MM.1S (cell line): ENCODE results near the gene GAREM2.

Experiments used
- DNase-seq: peaks from one replicate; pipeline ENCODE4 v3.0.0-alpha.2; 2015
- H2AFZ ChIP-seq: fragments of 300-600 bp; sonication (generic); 2 replicates; pipeline ENCODE4 v1.6.0; 2016; ENCODE audit warnings: antibody characterized with exemption, low read length
- H3F3A ChIP-seq: fragments of 300-600 bp; sonication (generic); 2 replicates; pipeline ENCODE4 v1.6.1; 2016; ENCODE audit warnings: mild to moderate bottlenecking, antibody characterized with exemption, low read length, moderate library complexity, mixed read lengths; ENCODE audit not compliant: insufficient read depth
- H3K27ac ChIP-seq: fragments of 300-600 bp; sonication (generic); 2 replicates; pipeline ENCODE4 v1.5.1; 2016; ENCODE audit warnings: mild to moderate bottlenecking, low read length
- H3K27me3 ChIP-seq: fragments of 300-600 bp; sonication (generic); replicated peaks from 2 replicates; pipeline ENCODE4 v1.6.0; 2016; ENCODE audit warnings: low read length; ENCODE audit not compliant: insufficient read depth
- H3K36me3 ChIP-seq: fragments of 300-600 bp; sonication (generic); replicated peaks from 2 replicates; pipeline ENCODE4 v1.6.1; 2016; ENCODE audit warnings: mild to moderate bottlenecking, low read length, mixed read lengths; ENCODE audit not compliant: insufficient read depth
- H3K4me1 ChIP-seq: fragments of 300-600 bp; sonication (generic); 2 replicates; pipeline ENCODE4 v1.6.1; 2016; ENCODE audit warnings: low read length, mixed read lengths
- H3K4me2 ChIP-seq: fragments of 300-600 bp; sonication (generic); 2 replicates; pipeline ENCODE4 v1.6.0; 2016; ENCODE audit warnings: low read depth, low read length
- H3K4me3 ChIP-seq: fragments of 300-600 bp; sonication (generic); 2 replicates; pipeline ENCODE4 v1.5.1; 2016; ENCODE audit warnings: low read length, mixed read lengths
- H3K79me2 ChIP-seq: fragments of 300-600 bp; sonication (generic); 2 replicates; pipeline ENCODE4 v1.6.1; 2016; ENCODE audit warnings: mixed run types, low read length, mixed read lengths
- H3K9ac ChIP-seq: fragments of 300-600 bp; sonication (generic); 2 replicates; pipeline ENCODE4 v1.6.1; 2016; ENCODE audit warnings: low read length, mixed read lengths
- H3K9me2 ChIP-seq: fragments of 300-600 bp; sonication (generic); replicated peaks from 2 replicates; pipeline ENCODE4 v1.6.1; 2016; ENCODE audit warnings: mild to moderate bottlenecking, low read length, mixed read lengths; ENCODE audit not compliant: insufficient read depth
- H3K9me3 ChIP-seq: fragments of 300-600 bp; sonication (generic); replicated peaks from 2 replicates; pipeline ENCODE4 v1.6.1; 2016; ENCODE audit warnings: mild to moderate bottlenecking, low read length, mixed read lengths; ENCODE audit not compliant: insufficient read depth
- H4K20me1 ChIP-seq: fragments of 300-600 bp; sonication (generic); 2 replicates; pipeline ENCODE4 v1.6.1; 2016; ENCODE audit warnings: mild to moderate bottlenecking, low read length, moderate library complexity, mixed read lengths; ENCODE audit not compliant: insufficient read depth
- EZH2 ChIP-seq: fragments of 300-600 bp; sonication (generic); optimal IDR thresholded peaks from 2 replicates; pipeline ENCODE3; 2017; ENCODE audit warnings: low read depth, mild to moderate bottlenecking, antibody characterized with exemption, low read length, mixed read lengths
- EZH2phosphoT487 ChIP-seq: fragments of 300-600 bp; sonication (generic); IDR thresholded peaks from 2 replicates; pipeline ENCODE4 v1.6.1; 2018; ENCODE audit warnings: antibody characterized with exemption, low read length
- TF ChIP-seq, protein P1 (sequence below): fragments of 300-600 bp; sonication (generic); IDR thresholded peaks from 2 replicates; pipeline ENCODE4 v1.5.1; 2016; ENCODE audit warnings: antibody characterized with exemption, low read length, mixed read lengths

Gene GAREM2

DNA sequence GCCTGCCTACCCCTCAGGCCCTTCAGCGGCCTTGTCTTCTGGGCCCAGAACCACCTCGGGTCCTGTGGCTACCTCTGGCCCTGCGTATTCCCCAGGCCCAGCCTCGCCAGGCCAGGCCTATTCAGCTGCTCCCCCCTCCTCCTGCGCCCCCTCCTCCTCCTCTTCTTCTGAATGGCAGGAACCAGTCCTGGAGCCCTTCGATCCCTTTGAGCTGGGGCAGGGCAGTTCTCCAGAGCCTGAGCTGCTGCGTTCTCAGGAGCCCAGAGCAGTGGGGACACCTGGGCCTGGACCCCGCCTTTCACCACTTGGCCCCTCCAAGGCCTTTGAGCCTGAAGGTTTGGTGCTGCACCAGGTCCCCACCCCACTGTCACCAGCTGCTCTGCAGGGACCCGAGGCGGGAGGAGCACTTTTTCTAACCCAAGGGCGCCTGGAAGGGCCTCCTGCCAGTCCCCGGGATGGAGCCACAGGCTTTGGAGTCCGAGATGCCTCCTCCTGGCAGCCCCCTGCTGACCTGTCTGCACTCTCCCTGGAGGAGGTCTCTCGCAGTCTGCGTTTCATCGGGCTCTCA lies 14.7 kb downstream of the GAREM2 start:
- H4K20me1 ChIP-seq, result no peaks in the 10 kb centered on the region
- no peak overlapping the region for H3K27ac ChIP-seq
- no peak overlapping the region for H3K4me2 ChIP-seq
- H3K4me3 ChIP-seq, result no peak overlapping the region
- DNase-seq, result no peak
- H3K4me1 ChIP-seq, result 0 out of 2 replicates have a peak, but pooled peaks cover 2% of the 10 kb centered on the region
- H3K36me3 ChIP-seq, result no peaks in the 10 kb centered on the region
- no peaks in the 10 kb centered on the region for H3K9me3 ChIP-seq
- no peak overlapping the region for H2AFZ ChIP-seq
- H3K9ac ChIP-seq, result no peak overlapping the region
- TF ChIP-seq, protein P1, sequence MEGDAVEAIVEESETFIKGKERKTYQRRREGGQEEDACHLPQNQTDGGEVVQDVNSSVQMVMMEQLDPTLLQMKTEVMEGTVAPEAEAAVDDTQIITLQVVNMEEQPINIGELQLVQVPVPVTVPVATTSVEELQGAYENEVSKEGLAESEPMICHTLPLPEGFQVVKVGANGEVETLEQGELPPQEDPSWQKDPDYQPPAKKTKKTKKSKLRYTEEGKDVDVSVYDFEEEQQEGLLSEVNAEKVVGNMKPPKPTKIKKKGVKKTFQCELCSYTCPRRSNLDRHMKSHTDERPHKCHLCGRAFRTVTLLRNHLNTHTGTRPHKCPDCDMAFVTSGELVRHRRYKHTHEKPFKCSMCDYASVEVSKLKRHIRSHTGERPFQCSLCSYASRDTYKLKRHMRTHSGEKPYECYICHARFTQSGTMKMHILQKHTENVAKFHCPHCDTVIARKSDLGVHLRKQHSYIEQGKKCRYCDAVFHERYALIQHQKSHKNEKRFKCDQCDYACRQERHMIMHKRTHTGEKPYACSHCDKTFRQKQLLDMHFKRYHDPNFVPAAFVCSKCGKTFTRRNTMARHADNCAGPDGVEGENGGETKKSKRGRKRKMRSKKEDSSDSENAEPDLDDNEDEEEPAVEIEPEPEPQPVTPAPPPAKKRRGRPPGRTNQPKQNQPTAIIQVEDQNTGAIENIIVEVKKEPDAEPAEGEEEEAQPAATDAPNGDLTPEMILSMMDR, result no peak
- TF ChIP-seq EZH2phosphoT487 (no peak), EZH2 (no peak)
- H3K9me2 ChIP-seq, result no peaks in the 10 kb centered on the region
- peaks cover 10% of the 10 kb centered on the region for H3K27me3 ChIP-seq
- H3F3A ChIP-seq, result no peaks in the 10 kb centered on the region
- H3K79me2 ChIP-seq, result no peaks in the 10 kb centered on the region

DNA sequence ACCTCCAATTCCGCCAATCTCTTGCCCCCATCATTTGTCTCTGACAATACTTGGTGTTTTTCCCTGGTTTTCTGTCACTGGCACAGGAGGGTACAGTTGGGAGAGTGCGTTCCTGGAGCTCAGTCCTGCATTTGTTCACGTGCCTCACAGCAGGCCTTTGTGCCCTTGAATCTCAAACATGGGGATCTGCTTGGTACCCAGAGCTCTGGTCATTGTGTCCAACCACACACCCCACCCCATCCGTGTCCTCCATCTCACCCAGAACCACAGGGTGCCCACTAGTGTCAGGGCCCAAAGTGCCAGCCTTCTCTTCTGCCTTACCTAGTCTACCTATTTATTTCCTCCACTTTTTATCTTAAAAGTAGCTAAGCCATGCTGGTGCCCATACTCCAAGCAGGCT lies 16.2 kb downstream of the GAREM2 start:
- DNase-seq, result no peak
- H4K20me1 ChIP-seq, result no peaks in the 10 kb centered on the region
- no peaks in the 10 kb centered on the region for H3K9me2 ChIP-seq
- 0 out of 2 replicates have a peak, but pooled peaks cover 2% of the 10 kb centered on the region for H3K4me1 ChIP-seq
- no peaks in the 10 kb centered on the region for H3K79me2 ChIP-seq
- no peak overlapping the region for H3K4me3 ChIP-seq
- no peak overlapping the region for H2AFZ ChIP-seq
- no peak overlapping the region for H3K27ac ChIP-seq
- no peaks in the 10 kb centered on the region for H3F3A ChIP-seq
- no peaks in the 10 kb centered on the region for H3K9me3 ChIP-seq
- peaks cover 10% of the 10 kb centered on the region for H3K27me3 ChIP-seq
- TF ChIP-seq EZH2phosphoT487, result no peak
- no peak for TF ChIP-seq EZH2
- TF ChIP-seq, protein P1, result no peak
- H3K36me3 ChIP-seq, result no peaks in the 10 kb centered on the region
- no peak overlapping the region for H3K4me2 ChIP-seq
- H3K9ac ChIP-seq, result no peak overlapping the region

DNA sequence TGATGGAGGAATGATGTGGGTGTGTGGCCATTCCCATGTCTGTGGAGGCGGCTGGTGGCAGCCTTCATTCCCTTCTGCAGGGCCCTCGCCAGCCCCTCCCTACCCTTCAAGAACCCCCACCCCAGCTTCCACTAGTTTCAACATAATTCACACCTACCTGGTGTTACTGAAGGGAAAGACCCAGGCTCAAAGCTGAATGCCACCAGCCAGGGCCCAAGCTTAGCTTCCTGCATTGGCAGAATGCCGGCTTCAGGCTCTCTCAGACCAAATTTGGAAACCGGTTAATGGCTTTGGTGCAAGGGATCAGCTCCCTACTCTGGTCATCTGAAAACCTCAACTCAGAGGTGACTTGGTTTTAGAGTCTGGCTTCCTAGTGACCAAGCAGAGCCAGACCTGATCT lies 16.9 kb downstream of the GAREM2 start:
- Histone ChIP-seq H2AFZ (no peak overlapping the region), H3K4me1 (no peaks in the 10 kb centered on the region), H4K20me1 (no peaks in the 10 kb centered on the region), H3K79me2 (no peaks in the 10 kb centered on the region), H3K9me2 (no peaks in the 10 kb centered on the region), H3K4me3 (no peak overlapping the region), H3K36me3 (no peaks in the 10 kb centered on the region), H3K27ac (no peak overlapping the region), H3F3A (no peaks in the 10 kb centered on the region), H3K4me2 (no peak overlapping the region), H3K9me3 (no peaks in the 10 kb centered on the region), H3K9ac (no peak overlapping the region), H3K27me3 (peaks cover 10% of the 10 kb centered on the region)
- TF ChIP-seq, protein P1, result no peak
- TF ChIP-seq EZH2 (no peak), EZH2phosphoT487 (no peak)
- DNase-seq, result no peak
